CD4-positive, alpha-beta memory T cell (primary cell): Measurements from ENCODE around the gene RBM22. TPM values are rescaled to one million over a fixed set of nuclear protein-coding genes. Genes with fewer than 3 reads are reported as not detected.
"Not testable (repeated sequence)": the region's sequence is repeated elsewhere in the genome, so short reads cannot be mapped to it uniquely, and the experiment has no call there.

Source experiments
- CTCF ChIA-PET: fragments of 350-600 bp; sonication (Branson Sonifier 250); formaldehyde crosslinking; loops from one replicate; lab custom pipeline; 2021; ENCODE audit warnings: inconsistent platforms; ENCODE audit not compliant: partially characterized antibody; lab: Charles Lee
- POLR2A ChIA-PET: fragments of 350-600 bp; sonication (Branson Sonifier 250); formaldehyde crosslinking; loops from one replicate; lab custom pipeline; 2021; ENCODE audit not compliant: partially characterized antibody; lab: Charles Lee
- DNase-seq, 5 donors: peaks; one replicate each; pipeline versions ENCODE4 v3.0.0 to v3.0.0-alpha.2; 2020 to 2022; ENCODE audit warnings: mixed read lengths in 1 of 5
- H3K27ac ChIP-seq: one replicate; pipeline ENCODE4 v1.7.0; 2013; ENCODE audit warnings: low read depth, low read length
- H3K27me3 ChIP-seq: 2 replicates; pipeline ENCODE4 v1.7.0; 2013; ENCODE audit warnings: mild to moderate bottlenecking, low read length, moderate library complexity; ENCODE audit not compliant: insufficient read depth
- H3K36me3 ChIP-seq: 2 replicates; pipeline ENCODE4 v1.7.0; 2013; ENCODE audit warnings: mild to moderate bottlenecking, low read length, moderate library complexity; ENCODE audit not compliant: insufficient read depth
- H3K4me1 ChIP-seq: 2 replicates; pipeline ENCODE4 v1.7.0; 2013; ENCODE audit warnings: mild to moderate bottlenecking, low read length, moderate library complexity; ENCODE audit not compliant: insufficient read depth
- H3K4me3 ChIP-seq, 2 donors: one replicate each; pipeline ENCODE4 v1.7.0; 2013; ENCODE audit warnings: low read length in 2 of 2, mild to moderate bottlenecking in 1 of 2
- H3K9me3 ChIP-seq, 2 donors: one replicate each; pipeline ENCODE4 v1.7.0; 2013; ENCODE audit warnings: low read length in 2 of 2, control low read depth in 1 of 2; ENCODE audit not compliant: control insufficient read depth in 1 of 2
- H3K27ac Mint-ChIP-seq, 7 donors: one replicate each; pipeline ENCODE4 v1.8.0; 2020 to 2021; ENCODE audit warnings: mixed read lengths in 7 of 7, mild to moderate bottlenecking in 6 of 7, inconsistent platforms in 3 of 7, moderate library complexity in 3 of 7
- H3K27me3 Mint-ChIP-seq, 2 donors: one replicate each; pipeline ENCODE4 v1.8.0; 2020 to 2021; ENCODE audit warnings: mixed read lengths in 2 of 2
- H3K36me3 Mint-ChIP-seq, 2 donors: one replicate each; pipeline ENCODE4 v1.8.0; 2020 to 2021; ENCODE audit warnings: mixed read lengths in 2 of 2, inconsistent platforms in 1 of 2, mild to moderate bottlenecking in 1 of 2
- H3K4me1 Mint-ChIP-seq, 4 donors: one replicate each; pipeline ENCODE4 v1.8.0; 2020 to 2021; ENCODE audit warnings: mixed read lengths in 4 of 4, mild to moderate bottlenecking in 1 of 4
- H3K4me3 Mint-ChIP-seq, 8 donors: one replicate each; pipeline ENCODE4 v1.8.0; 2020 to 2021; ENCODE audit warnings: mixed read lengths in 8 of 8, mild to moderate bottlenecking in 7 of 8, moderate library complexity in 6 of 8, inconsistent platforms in 3 of 8
- H3K9me3 Mint-ChIP-seq, 8 donors: one replicate each; pipeline ENCODE4 v1.8.0; 2020 to 2021; ENCODE audit warnings: mixed read lengths in 8 of 8, mild to moderate bottlenecking in 5 of 8, inconsistent platforms in 3 of 8, moderate library complexity in 1 of 8
- intact Hi-C: fragments of 100-400 bp; cut with micrococcal nuclease; formaldehyde crosslinking; loops from one replicate; pipeline ENCODE4 v1.15.1; 2023
- polyA plus RNA-seq, 2 donors: library from polyadenylated mRNA; unstranded; fragments of 300-500 nt; fragmentation: Illumina TruSeq; gene quantifications; one replicate each; pipeline ENCODE4 v1.2.3, GENCODE V29; 2021
- total RNA-seq, 2 experiments: library from RNA; stranded (reverse); gene quantifications; one replicate each; pipeline ENCODE4 v1.2.3, GENCODE V29; 2021

Gene RBM22
- total RNA-seq (10 to 100 TPM; 91.0 to 91.2 TPM), polyA plus RNA-seq (10 to 100 TPM; 52.4 to 69.4 TPM)

DNA sequence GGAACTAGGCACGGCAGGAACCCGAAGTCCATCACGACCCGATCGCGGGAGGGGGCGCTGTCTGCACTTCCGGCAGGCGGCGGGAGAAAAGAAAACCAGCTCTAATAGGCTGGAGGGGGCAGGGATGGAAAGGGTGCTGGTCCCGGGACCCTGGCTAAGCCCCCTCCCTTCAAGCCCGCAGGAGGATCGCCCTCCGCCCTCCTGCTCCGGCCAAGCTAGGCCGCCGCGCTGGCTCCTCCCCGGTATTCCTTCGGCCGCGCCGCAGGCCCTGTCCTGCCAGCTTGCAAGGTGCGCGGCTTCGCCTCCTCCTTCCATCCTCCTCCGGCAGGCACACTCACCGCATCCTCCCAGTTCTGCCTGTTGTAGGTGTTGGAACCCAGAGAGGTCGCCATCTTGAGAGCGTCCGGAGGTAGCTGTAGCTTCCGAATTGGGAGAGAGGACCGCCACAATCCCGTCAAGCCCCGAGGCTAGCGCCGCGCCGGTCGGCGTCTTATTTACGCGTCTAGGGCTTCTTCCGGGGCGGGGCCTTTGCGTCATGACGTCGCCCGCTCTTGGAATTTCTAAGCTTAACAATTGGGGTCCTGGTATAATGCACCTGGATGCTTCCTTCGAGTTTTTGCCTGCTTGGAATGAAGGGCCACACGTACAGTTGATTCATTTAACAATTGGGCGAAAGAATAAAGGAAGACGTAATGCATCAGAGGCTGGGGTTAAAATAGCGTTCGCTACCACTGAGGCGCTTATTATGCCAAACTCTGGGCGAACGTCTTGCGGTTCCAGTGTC lies at the start of gene RBM22:
TSS of gene RBM22 (minus strand) at position 469 of the 784 bp plus-strand sequence. CDS start at position 392, 77 bp downstream.
- peak within 1 kb of the TSS in 1 of 8 donors; percentile 60 for H3K4me3 Mint-ChIP-seq
- no peaks in the 10 kb centered on the region for H3K9me3 ChIP-seq
- H3K27ac Mint-ChIP-seq, result peak within 1 kb of the TSS in 1 of 7 donors; percentile 84
- CTCF ChIA-PET, result interaction anchor here (0.7 to 4.7 kb wide), 33 partner anchors 8 to 552 kb away, joined by 3 to 71 read pairs (median 6); partner anchors contain the start of genes DCTN4, GM2A, IRGM and SMIM3
- DNase-seq, result peak; percentile 90 to 95 (median 91)
- peaks cover 16 to 32% of the 10 kb centered on the region in 2 donors for H3K36me3 Mint-ChIP-seq
- peaks cover 0 to 12% (median 4%) of the 10 kb centered on the region in 4 donors for H3K4me1 Mint-ChIP-seq
- H3K27me3 ChIP-seq, result no peaks in the 10 kb centered on the region
- H3K27me3 Mint-ChIP-seq, result no peaks in the 10 kb centered on the region
- intact Hi-C loops, result loop anchor here (1.0 to 5.0 kb wide), 11 partner anchors 44 to 552 kb away; partner anchors contain the start of genes CD74, GM2A, RPS14 and TCOF1
- peak within 1 kb of the TSS; percentile 92 to 93 for H3K4me3 ChIP-seq
- H3K9me3 Mint-ChIP-seq, result no peaks in the 10 kb centered on the region
- peaks cover 32% of the 10 kb centered on the region for H3K36me3 ChIP-seq
- POLR2A ChIA-PET, result interaction anchor here (0.7 to 3.8 kb wide), 37 partner anchors 8 to 1150 kb away, joined by 3 to 53 read pairs (median 4); partner anchors contain the start of genes CD74, CSNK1A1, DCTN4 and GM2A
- H3K27ac ChIP-seq, result peak within 1 kb of the TSS; percentile 94
- H3K4me1 ChIP-seq, result peaks cover 23% of the 10 kb centered on the region

GRCh38 chr5:150750469-150750868 lies 49.6 kb upstream of the RBM22 start:
- H3K36me3 Mint-ChIP-seq, result peaks cover 45 to 55% of the 10 kb centered on the region in 2 donors
- no peaks in the 10 kb centered on the region for H3K27me3 Mint-ChIP-seq
- Histone ChIP-seq H3K27me3 (no peaks in the 10 kb centered on the region), H3K36me3 (peaks cover 24% of the 10 kb centered on the region), H3K27ac (no peak overlapping the region), H3K4me3 (no peak overlapping the region), H3K4me1 (peaks cover 36% of the 10 kb centered on the region), H3K9me3 (no peaks in the 10 kb centered on the region)
- POLR2A ChIA-PET, result interaction anchor here (0.8 to 1.2 kb wide), 2 partner anchors 8 to 28 kb away, joined by 3 to 5 read pairs; partner anchors contain the start of genes DCTN4 and SMIM3
- intact Hi-C loops, result no loop called here
- peak overlapping the region in 3 of 7 donors; percentile 31 to 90 (median 47) for H3K27ac Mint-ChIP-seq
- DNase-seq, result no peak
- no peaks in the 10 kb centered on the region for H3K9me3 Mint-ChIP-seq
- peaks cover 38 to 57% (median 47%) of the 10 kb centered on the region in 4 donors for H3K4me1 Mint-ChIP-seq
- H3K4me3 Mint-ChIP-seq, result peak overlapping the region in 2 of 8 donors; percentile 48 to 59
- CTCF ChIA-PET, result interaction anchor here (0.8 to 1.2 kb wide), 4 partner anchors 14 to 36 kb away, joined by 3 read pairs; partner anchors contain the start of gene SMIM3

GRCh38 chr5:150743142-150743488 lies 42.3 kb upstream of the RBM22 start:
- POLR2A ChIA-PET, CTCF ChIA-PET, DNase-seq, intact Hi-C loops, H3K27me3 ChIP-seq, H3K9me3 Mint-ChIP-seq, H3K27ac ChIP-seq, H3K4me3 ChIP-seq, H3K9me3 ChIP-seq, H3K27me3 Mint-ChIP-seq, H3K36me3 ChIP-seq: not testable (repeated sequence)
- Mint-ChIP-seq H3K4me3 (peak overlapping the region in 2 of 8 donors; percentile 78 to 80), H3K36me3 (peaks cover 34 to 41% of the 10 kb centered on the region in 2 donors), H3K4me1 (peaks cover 40 to 75% (median 51%) of the 10 kb centered on the region in 4 donors), H3K27ac (peak overlapping the region in 3 of 7 donors; percentile 8 to 93 (median 83))
- H3K4me1 ChIP-seq, result peaks cover 11% of the 10 kb centered on the region

GRCh38 chr5:150742455-150743141 lies 41.7 kb upstream of the RBM22 start:
- peak overlapping the region; percentile 4 to 80 (median 64) for H3K4me3 Mint-ChIP-seq
- H3K27ac Mint-ChIP-seq, result peak overlapping the region; percentile 19 to 93 (median 58)
- CTCF ChIA-PET, H3K4me3 ChIP-seq, H3K36me3 ChIP-seq, intact Hi-C loops, H3K27me3 ChIP-seq, H3K27ac ChIP-seq, H3K27me3 Mint-ChIP-seq, POLR2A ChIA-PET, H3K9me3 Mint-ChIP-seq, H3K9me3 ChIP-seq: not testable (repeated sequence)
- peak in 1 of 5 donors; percentile 7 for DNase-seq
- H3K4me1 Mint-ChIP-seq, result peaks cover 43 to 80% (median 55%) of the 10 kb centered on the region in 4 donors
- peaks cover 16% of the 10 kb centered on the region for H3K4me1 ChIP-seq
- peaks cover 37 to 44% of the 10 kb centered on the region in 2 donors for H3K36me3 Mint-ChIP-seq

DNA sequence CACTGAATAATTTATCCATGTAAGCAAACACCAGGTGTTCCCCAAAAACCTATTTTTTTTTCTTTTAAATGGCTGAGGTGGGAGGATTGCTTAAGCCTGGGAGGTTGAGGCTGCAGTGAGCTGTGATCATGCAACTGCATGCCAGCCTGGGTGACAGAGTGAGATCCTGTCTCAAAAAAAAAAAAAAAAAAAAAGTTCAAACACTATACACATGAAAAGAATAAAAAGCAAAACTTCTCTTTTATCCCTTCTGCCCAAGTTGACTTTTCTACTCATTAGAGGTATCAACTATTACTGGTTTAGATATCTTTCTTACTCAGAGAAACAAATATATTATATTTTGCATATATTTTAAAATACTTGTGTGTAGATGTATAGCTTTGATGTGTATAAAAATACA lies 40.1 kb upstream of the RBM22 start:
- Mint-ChIP-seq H3K4me1 (peaks cover 48 to 87% (median 60%) of the 10 kb centered on the region in 4 donors), H3K27me3 (no peaks in the 10 kb centered on the region), H3K9me3 (peaks cover 0 to 8% (median 4%) of the 10 kb centered on the region in 8 donors), H3K4me3 (no peak overlapping the region), H3K27ac (no peak overlapping the region), H3K36me3 (peaks cover 53 to 58% of the 10 kb centered on the region in 2 donors)
- Histone ChIP-seq H3K27ac (no peak overlapping the region), H3K4me3 (no peak overlapping the region), H3K36me3 (no peaks in the 10 kb centered on the region), H3K9me3 (no peaks in the 10 kb centered on the region), H3K27me3 (no peaks in the 10 kb centered on the region), H3K4me1 (peaks cover 17% of the 10 kb centered on the region)
- no peak for DNase-seq
- intact Hi-C loops, result no loop called here
- POLR2A ChIA-PET, result no interaction called here
- CTCF ChIA-PET, result interaction anchor here (1.3 to 1.4 kb wide), 2 partner anchors 10 to 42 kb away, joined by 3 to 6 read pairs; no protein-coding TSS in a partner anchor

DNA sequence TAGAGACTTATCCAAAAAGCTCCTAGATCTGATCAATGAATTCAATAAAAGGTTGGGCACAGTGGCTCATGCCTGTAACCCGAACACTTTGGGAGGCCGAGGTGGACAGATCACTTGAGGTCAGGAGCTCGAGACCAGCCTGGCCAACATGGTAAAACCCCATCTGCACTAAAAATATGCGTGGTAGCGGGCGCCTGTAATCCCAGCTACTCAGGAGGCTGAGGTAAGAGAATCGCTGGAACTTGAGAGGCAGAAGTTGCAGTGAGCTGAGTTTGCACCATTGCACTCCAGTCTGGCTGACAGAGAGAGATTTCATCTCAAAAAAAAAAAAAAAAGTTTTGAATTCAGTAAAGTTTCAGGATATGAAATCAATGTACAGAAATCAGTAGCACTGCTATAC lies 38.0 kb upstream of the RBM22 start:
- Mint-ChIP-seq H3K4me1 (peaks cover 50 to 88% (median 64%) of the 10 kb centered on the region in 4 donors), H3K27ac (no peak overlapping the region), H3K4me3 (no peak overlapping the region), H3K9me3 (peaks cover 0 to 8% (median 4%) of the 10 kb centered on the region in 8 donors), H3K36me3 (peaks cover 63 to 68% of the 10 kb centered on the region in 2 donors), H3K27me3 (no peaks in the 10 kb centered on the region)
- intact Hi-C loops, result no loop called here
- H3K36me3 ChIP-seq, result no peaks in the 10 kb centered on the region
- ChIA-PET POLR2A (interaction anchor here (0.6 to 1.8 kb wide), 2 partner anchors 16 to 38 kb away, joined by 4 to 5 read pairs; partner anchors contain the start of gene RBM22), CTCF (no interaction called here)
- H3K27me3 ChIP-seq, result no peaks in the 10 kb centered on the region
- no peak overlapping the region for H3K4me3 ChIP-seq
- DNase-seq, result no peak
- peaks cover 17% of the 10 kb centered on the region for H3K4me1 ChIP-seq
- no peaks in the 10 kb centered on the region for H3K9me3 ChIP-seq
- no peak overlapping the region for H3K27ac ChIP-seq
